GM19023 (cell line): ENCODE results near the gene TBL1XR1.

Source experiments
- ATAC-seq: cut with Tn5 transposase; IDR thresholded peaks from one replicate; pipeline ENCODE4 v1.9.1; 2021; ENCODE audit warnings: mild to moderate bottlenecking, moderate library complexity; ENCODE audit not compliant: unreplicated experiment

TBL1XR1 gene

GRCh38 chr3:176974279-176974678, 223.0 kb downstream of the TBL1XR1 start:
- no peak for ATAC-seq

DNA sequence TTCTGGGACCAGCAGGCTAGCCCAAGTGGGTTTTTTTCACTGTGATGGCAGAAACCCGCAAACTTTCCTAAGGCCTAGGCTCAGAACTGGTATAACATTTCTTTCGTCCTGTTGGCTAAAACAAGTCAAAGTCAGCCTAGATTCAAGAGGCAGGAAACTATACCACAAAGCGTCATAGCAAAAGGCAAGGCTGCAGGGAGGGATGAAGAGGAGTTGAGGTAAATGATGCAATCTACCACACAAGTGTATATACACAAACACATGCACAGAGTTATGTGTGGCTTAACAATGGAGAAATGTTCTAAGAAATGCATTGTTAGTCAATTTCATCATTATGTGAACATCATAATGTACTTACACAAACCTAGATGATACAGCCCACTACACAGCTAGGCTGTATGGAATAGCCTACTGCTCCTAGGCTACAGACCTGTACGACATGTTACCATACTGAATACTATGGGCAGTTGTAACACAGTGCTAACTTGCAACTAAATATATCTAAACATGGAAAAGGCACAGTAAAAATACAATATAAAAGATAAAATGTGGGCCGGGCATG, 225.6 kb downstream of the TBL1XR1 start:
- ATAC-seq, result no peak

DNA sequence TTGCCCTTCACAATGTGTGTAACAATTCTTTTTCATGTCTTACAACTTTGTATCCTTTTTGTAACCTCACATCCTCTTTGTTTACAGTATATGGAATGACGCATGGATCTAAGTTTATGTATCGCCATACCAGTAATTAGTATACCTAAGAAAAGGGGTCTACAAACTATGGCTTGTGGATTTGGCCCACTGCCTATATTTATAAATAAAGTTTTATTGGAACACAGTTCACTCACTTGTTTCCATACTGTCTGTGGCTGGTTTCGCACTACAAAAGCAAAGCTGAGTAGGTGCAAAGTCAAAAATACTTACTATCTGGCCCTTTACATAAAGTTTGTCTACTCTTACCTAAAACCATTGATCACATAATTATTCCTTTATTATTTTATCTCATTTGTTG, 226.5 kb downstream of the TBL1XR1 start:
- no peak for ATAC-seq

DNA sequence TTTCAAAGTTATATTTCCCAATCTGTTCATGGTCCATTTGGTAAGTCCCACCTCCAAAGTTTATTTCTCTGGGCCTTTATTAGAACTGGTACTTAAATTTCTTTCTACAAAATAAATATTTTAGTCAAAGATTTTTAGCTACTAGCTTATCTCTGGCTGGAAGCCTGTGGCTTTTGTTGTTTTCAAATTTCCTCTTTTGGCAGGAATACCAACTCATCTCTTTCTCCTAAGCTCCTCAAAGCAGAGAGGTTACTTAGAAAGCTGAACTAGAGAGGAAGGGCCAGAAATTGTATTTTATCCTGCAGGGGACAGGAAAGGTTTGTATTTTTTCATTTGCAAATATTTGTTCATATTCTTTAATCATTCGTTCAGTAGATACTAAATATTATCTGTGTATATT, 227.8 kb downstream of the TBL1XR1 start:
- no peak for ATAC-seq
